ENCODE measurements around the gene REG3A.

The REG3A gene

DNA sequence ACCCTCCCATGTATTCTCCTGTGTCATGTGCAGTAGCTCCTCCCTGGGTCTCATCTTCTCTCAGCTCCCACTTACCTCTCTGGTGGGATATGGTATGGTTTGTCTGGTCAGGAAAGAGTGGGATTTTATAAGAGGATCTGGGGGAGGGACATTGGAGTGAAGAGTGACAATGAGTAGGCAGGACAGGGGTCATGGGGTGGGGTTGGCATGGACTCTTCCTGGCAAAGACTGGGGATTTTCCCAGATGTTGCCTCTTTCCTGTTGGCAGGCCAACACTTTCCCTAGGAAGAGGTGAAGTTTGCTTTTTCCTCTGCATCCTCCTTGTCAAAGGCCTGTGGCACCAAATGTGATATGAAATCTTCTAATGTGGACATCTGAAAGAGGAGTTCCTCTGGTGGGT lies at the start of gene REG3A:
REG3A (minus strand) TSS at position 101 of the 400 bp plus-strand sequence. CDS start 348 bp downstream, outside the sequence.
- Histone ChIP-seq H3K9me3 (ENCODE audit: control insufficient read depth in 2 of 2, low read length in 2 of 2) (no peaks in the 10 kb centered on the region), H3K4me3 (ENCODE audit: low read length in 2 of 2) (no peak within 1 kb of the TSS), H3K9ac (ENCODE audit: low read depth in 1 of 2, low read length in 2 of 2) (no peak within 1 kb of the TSS), H3K27me3 (ENCODE audit: control insufficient read depth in 2 of 2, insufficient read depth in 2 of 2, low read length in 2 of 2) (no peaks in the 10 kb centered on the region), H3K4me1 (ENCODE audit: control insufficient read depth in 2 of 2, insufficient read depth in 2 of 2, low read length in 2 of 2) (no peaks in the 10 kb centered on the region), H3K36me3 (ENCODE audit: control insufficient read depth in 2 of 2, insufficient read depth in 2 of 2, low read length in 2 of 2) (no peaks in the 10 kb centered on the region), H3K27ac (ENCODE audit: low read depth in 2 of 2, low read length in 2 of 2) (no peak within 1 kb of the TSS)

DNA sequence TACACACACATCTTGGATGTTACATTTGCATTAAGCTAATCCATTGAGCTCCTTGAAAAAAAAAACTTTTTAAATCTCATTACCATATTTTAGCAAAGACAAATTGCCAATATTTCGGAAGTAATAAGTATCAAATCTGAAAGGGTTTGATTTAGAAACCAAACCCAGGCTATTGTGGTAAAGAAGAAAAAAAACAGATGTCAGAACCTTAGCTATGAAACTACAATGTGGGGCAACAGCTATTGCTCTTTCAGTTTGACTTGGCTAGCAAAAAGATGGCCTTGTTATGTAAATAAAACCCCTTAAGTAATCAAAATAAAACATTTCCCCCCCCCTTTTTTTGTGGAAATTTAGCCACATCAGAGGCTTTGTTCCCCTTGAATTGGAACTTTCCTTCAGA lies 41.2 kb upstream of the REG3A start:
- Histone ChIP-seq H3K4me3 (ENCODE audit: low read length in 2 of 2) (no peak overlapping the region), H3K9me3 (ENCODE audit: control insufficient read depth in 2 of 2, low read length in 2 of 2) (no peaks in the 10 kb centered on the region), H3K4me1 (ENCODE audit: control insufficient read depth in 2 of 2, insufficient read depth in 2 of 2, low read length in 2 of 2) (no peaks in the 10 kb centered on the region), H3K36me3 (ENCODE audit: control insufficient read depth in 2 of 2, insufficient read depth in 2 of 2, low read length in 2 of 2) (no peaks in the 10 kb centered on the region), H3K27ac (ENCODE audit: low read depth in 2 of 2, low read length in 2 of 2) (no peak overlapping the region), H3K27me3 (ENCODE audit: control insufficient read depth in 2 of 2, insufficient read depth in 2 of 2, low read length in 2 of 2) (no peaks in the 10 kb centered on the region), H3K9ac (ENCODE audit: low read depth in 1 of 2, low read length in 2 of 2) (no peak overlapping the region)

DNA sequence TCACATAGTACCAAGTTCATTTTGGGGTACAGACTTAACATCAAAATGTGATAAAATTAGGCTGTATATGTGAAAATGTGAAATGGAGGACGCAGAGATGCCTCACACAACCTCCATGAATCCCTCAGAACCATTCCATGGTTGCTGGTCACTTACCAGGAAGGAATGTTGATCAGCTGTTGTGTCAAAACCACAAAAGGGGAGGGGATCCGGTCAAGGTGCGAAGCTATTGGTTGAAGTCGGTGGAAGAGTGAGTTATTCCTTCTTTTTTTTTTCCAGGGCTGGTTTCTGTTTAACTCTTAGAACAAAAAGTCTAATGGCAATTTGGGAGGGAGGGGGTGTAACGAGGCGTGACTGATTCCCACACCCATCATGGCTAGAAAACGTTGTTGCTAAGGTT lies 32.3 kb upstream of the REG3A start:
- Histone ChIP-seq H3K36me3 (ENCODE audit: control insufficient read depth in 2 of 2, insufficient read depth in 2 of 2, low read length in 2 of 2) (no peaks in the 10 kb centered on the region), H3K4me1 (ENCODE audit: control insufficient read depth in 2 of 2, insufficient read depth in 2 of 2, low read length in 2 of 2) (no peaks in the 10 kb centered on the region), H3K27me3 (ENCODE audit: control insufficient read depth in 2 of 2, insufficient read depth in 2 of 2, low read length in 2 of 2) (no peaks in the 10 kb centered on the region), H3K9me3 (ENCODE audit: control insufficient read depth in 2 of 2, low read length in 2 of 2) (no peaks in the 10 kb centered on the region), H3K4me3 (ENCODE audit: low read length in 2 of 2) (no peak overlapping the region), H3K9ac (ENCODE audit: low read depth in 1 of 2, low read length in 2 of 2) (no peak overlapping the region), H3K27ac (ENCODE audit: low read depth in 2 of 2, low read length in 2 of 2) (no peak overlapping the region)

DNA sequence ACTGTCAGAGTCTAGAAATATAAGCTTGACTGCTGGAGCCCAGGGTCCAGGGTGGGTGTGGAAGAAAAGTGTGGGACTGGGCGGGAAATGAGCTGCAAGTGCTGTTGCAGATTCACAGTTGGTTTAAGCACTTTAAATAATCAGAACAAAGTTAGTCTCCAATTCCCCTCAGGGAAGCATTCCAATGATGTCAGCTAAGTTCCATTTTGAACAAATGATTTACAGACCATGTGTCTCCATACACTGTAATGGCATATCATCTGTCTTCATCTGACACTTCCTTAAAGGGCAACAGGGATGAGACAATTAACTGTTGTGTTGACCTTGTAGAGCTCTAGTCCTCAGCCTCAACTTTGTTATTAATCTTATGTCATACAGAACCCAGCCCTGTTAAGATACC lies 31.5 kb upstream of the REG3A start:
- Histone ChIP-seq H3K27me3 (ENCODE audit: control insufficient read depth in 2 of 2, insufficient read depth in 2 of 2, low read length in 2 of 2) (no peaks in the 10 kb centered on the region), H3K9ac (ENCODE audit: low read depth in 1 of 2, low read length in 2 of 2) (no peak overlapping the region), H3K27ac (ENCODE audit: low read depth in 2 of 2, low read length in 2 of 2) (no peak overlapping the region), H3K4me3 (ENCODE audit: low read length in 2 of 2) (no peak overlapping the region), H3K36me3 (ENCODE audit: control insufficient read depth in 2 of 2, insufficient read depth in 2 of 2, low read length in 2 of 2) (no peaks in the 10 kb centered on the region), H3K9me3 (ENCODE audit: control insufficient read depth in 2 of 2, low read length in 2 of 2) (no peaks in the 10 kb centered on the region), H3K4me1 (ENCODE audit: control insufficient read depth in 2 of 2, insufficient read depth in 2 of 2, low read length in 2 of 2) (no peaks in the 10 kb centered on the region)

DNA sequence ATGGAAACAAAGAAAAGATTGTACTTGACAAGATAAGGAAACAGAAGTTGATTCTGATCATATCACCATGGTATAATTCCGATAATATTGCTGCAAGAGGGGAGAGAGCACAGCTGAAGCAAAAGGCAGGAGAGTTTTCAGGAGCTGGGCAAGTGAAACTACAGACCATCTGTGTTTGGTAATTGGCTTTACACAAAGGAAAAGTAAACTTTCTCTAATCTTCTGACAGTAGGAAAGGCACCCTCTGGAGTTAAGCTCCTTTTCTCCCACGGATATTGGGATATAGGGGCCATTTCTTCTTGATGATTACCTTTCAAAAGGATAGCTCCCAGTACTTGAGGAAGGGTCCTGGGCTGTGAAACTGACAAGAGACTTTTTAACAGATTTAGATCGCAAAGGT lies 29.9 kb upstream of the REG3A start:
- H3K27me3 ChIP-seq (ENCODE audit: control insufficient read depth in 2 of 2, insufficient read depth in 2 of 2, low read length in 2 of 2) = no peaks in the 10 kb centered on the region
- no peak overlapping the region for H3K9ac ChIP-seq (ENCODE audit: low read depth in 1 of 2, low read length in 2 of 2)
- H3K36me3 ChIP-seq (ENCODE audit: control insufficient read depth in 2 of 2, insufficient read depth in 2 of 2, low read length in 2 of 2) = no peaks in the 10 kb centered on the region
- H3K27ac ChIP-seq (ENCODE audit: low read depth in 2 of 2, low read length in 2 of 2) = no peak overlapping the region
- no peak overlapping the region for H3K4me3 ChIP-seq (ENCODE audit: low read length in 2 of 2)
- H3K9me3 ChIP-seq (ENCODE audit: control insufficient read depth in 2 of 2, low read length in 2 of 2) = no peaks in the 10 kb centered on the region
- H3K4me1 ChIP-seq (ENCODE audit: control insufficient read depth in 2 of 2, insufficient read depth in 2 of 2, low read length in 2 of 2) = no peaks in the 10 kb centered on the region

DNA sequence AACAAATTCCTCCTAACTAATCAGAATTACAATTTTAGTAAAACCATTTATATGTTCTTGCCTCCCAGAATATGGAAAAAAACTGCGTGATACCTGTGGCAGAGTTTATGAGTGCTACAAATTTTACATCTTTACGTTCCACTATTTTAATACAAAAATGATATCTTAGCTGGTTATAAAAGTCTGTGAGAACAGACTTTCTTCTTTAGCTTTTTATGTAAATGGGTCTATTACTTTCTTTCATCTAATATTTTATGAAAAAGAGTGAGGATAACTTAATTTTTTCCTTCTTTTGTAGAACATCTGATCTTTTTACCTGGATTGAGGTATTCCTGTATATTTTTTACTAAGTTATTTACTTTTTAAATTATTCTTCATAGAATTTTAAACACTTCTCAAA lies 22.1 kb upstream of the REG3A start:
- Histone ChIP-seq H3K4me1 (ENCODE audit: control insufficient read depth in 2 of 2, insufficient read depth in 2 of 2, low read length in 2 of 2) (no peaks in the 10 kb centered on the region), H3K27me3 (ENCODE audit: control insufficient read depth in 2 of 2, insufficient read depth in 2 of 2, low read length in 2 of 2) (no peaks in the 10 kb centered on the region), H3K36me3 (ENCODE audit: control insufficient read depth in 2 of 2, insufficient read depth in 2 of 2, low read length in 2 of 2) (no peaks in the 10 kb centered on the region), H3K27ac (ENCODE audit: low read depth in 2 of 2, low read length in 2 of 2) (no peak overlapping the region), H3K9ac (ENCODE audit: low read depth in 1 of 2, low read length in 2 of 2) (no peak overlapping the region), H3K4me3 (ENCODE audit: low read length in 2 of 2) (no peak overlapping the region), H3K9me3 (ENCODE audit: control insufficient read depth in 2 of 2, low read length in 2 of 2) (no peaks in the 10 kb centered on the region)

DNA sequence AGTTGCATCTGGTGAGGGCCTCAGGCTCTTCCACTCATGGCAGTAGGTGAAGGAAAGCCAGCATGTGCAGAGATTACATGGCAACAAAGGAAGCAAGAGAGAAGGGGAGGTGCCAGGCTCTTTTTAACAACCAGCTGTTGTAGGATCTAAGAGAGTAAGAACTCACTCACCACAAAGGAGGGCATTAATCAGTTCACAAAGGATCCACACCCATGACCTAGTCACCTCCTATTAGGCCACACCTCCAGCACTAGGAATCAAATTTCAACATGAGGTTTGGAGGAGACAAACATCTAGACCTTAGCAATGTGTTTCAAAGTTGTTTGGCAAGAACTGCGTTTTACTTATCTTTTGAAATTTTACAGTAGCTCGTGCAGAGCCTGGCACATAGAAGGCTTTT lies 20.5 kb upstream of the REG3A start:
- Histone ChIP-seq H3K9me3 (ENCODE audit: control insufficient read depth in 2 of 2, low read length in 2 of 2) (no peaks in the 10 kb centered on the region), H3K9ac (ENCODE audit: low read depth in 1 of 2, low read length in 2 of 2) (no peak overlapping the region), H3K36me3 (ENCODE audit: control insufficient read depth in 2 of 2, insufficient read depth in 2 of 2, low read length in 2 of 2) (no peaks in the 10 kb centered on the region), H3K27me3 (ENCODE audit: control insufficient read depth in 2 of 2, insufficient read depth in 2 of 2, low read length in 2 of 2) (no peaks in the 10 kb centered on the region), H3K27ac (ENCODE audit: low read depth in 2 of 2, low read length in 2 of 2) (no peak overlapping the region), H3K4me1 (ENCODE audit: control insufficient read depth in 2 of 2, insufficient read depth in 2 of 2, low read length in 2 of 2) (no peaks in the 10 kb centered on the region), H3K4me3 (ENCODE audit: low read length in 2 of 2) (no peak overlapping the region)

DNA sequence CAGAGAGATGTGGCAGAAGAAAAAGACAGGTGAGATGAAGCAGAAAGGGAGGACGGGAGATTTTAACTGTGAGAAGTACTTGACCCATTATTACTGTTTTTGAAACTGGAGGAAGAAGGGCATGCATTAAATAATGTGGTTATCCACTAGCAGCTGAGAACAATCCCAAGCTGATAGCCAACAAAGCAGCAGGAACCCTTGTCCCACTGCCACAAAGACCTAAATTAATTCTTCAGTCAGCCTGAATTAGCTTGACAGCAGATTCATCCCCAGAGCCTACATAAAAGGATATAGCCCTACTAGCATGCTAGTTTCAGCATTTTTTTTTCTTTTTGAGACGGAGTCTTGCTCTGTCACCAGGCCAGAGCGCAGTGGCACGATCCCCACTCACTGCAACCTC lies 19.5 kb upstream of the REG3A start:
- H3K9me3 ChIP-seq (ENCODE audit: control insufficient read depth in 2 of 2, low read length in 2 of 2) = no peaks in the 10 kb centered on the region
- H3K4me3 ChIP-seq (ENCODE audit: low read length in 2 of 2) = no peak overlapping the region
- H3K4me1 ChIP-seq (ENCODE audit: control insufficient read depth in 2 of 2, insufficient read depth in 2 of 2, low read length in 2 of 2) = no peaks in the 10 kb centered on the region
- no peaks in the 10 kb centered on the region for H3K27me3 ChIP-seq (ENCODE audit: control insufficient read depth in 2 of 2, insufficient read depth in 2 of 2, low read length in 2 of 2)
- no peaks in the 10 kb centered on the region for H3K36me3 ChIP-seq (ENCODE audit: control insufficient read depth in 2 of 2, insufficient read depth in 2 of 2, low read length in 2 of 2)
- H3K27ac ChIP-seq (ENCODE audit: low read depth in 2 of 2, low read length in 2 of 2) = no peak overlapping the region
- no peak overlapping the region for H3K9ac ChIP-seq (ENCODE audit: low read depth in 1 of 2, low read length in 2 of 2)

DNA sequence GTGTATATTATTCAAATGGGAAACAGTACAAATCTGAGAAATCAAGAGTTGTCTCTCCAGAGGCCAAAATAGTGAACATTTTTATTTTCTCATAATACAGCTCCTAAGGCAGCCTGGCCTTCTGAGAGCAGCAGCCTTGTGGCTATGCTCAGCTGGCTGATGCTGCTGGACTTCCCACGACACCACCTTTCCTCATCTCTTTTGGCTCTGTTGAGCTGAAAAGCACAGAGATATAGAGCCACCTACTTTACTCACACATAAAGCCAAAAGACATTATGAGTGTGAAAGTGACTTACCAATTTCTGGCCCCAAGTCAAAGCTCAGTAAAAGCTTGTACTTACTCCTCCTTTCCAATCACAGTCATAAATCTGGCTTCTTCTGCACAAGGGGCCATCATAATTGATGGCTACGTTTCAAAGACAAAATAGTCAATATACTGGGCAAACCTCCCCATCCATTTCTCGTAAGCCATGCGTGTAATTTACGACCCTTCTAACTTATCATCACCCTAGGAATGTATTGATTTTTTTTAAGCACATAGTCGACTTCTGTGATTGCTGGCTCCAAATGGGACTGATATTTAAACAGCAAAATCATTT lies 18.6 kb upstream of the REG3A start:
- no peak overlapping the region for H3K9ac ChIP-seq (ENCODE audit: low read depth in 1 of 2, low read length in 2 of 2)
- no peak overlapping the region for H3K4me3 ChIP-seq (ENCODE audit: low read length in 2 of 2)
- H3K4me1 ChIP-seq (ENCODE audit: control insufficient read depth in 2 of 2, insufficient read depth in 2 of 2, low read length in 2 of 2) = no peaks in the 10 kb centered on the region
- H3K36me3 ChIP-seq (ENCODE audit: control insufficient read depth in 2 of 2, insufficient read depth in 2 of 2, low read length in 2 of 2) = no peaks in the 10 kb centered on the region
- no peak overlapping the region for H3K27ac ChIP-seq (ENCODE audit: low read depth in 2 of 2, low read length in 2 of 2)
- H3K27me3 ChIP-seq (ENCODE audit: control insufficient read depth in 2 of 2, insufficient read depth in 2 of 2, low read length in 2 of 2) = no peaks in the 10 kb centered on the region
- H3K9me3 ChIP-seq (ENCODE audit: control insufficient read depth in 2 of 2, low read length in 2 of 2) = no peaks in the 10 kb centered on the region

DNA sequence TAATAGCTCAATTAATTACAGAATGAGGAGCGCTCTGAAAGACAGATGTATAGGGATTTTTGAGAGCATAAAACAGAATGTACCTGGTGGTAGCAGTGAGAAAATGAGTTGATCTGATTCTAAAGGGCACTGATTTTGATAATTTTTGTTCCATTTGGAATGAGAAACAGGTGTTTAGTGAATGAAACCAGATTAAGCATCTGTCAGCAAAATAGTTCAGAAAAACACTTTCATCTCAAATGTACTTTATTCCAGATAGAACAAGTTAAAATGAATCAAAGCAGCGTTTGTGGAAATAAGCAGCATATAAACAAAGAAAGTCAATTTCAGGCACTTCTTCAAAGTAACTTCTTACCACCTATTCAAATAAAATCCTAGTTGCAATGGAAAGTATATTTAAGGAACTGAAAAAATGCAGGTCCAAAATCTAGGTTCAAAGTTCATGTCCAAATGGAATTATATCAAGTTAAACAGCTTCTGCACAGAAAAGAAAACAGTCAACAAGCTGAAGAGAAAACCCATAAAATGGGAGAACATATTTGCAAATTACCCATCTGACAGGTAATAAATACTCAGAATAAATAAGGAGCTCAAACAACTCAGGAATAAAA lies 11.9 kb upstream of the REG3A start:
- H3K9ac ChIP-seq (ENCODE audit: low read depth in 1 of 2, low read length in 2 of 2) = no peak overlapping the region
- H3K27me3 ChIP-seq (ENCODE audit: control insufficient read depth in 2 of 2, insufficient read depth in 2 of 2, low read length in 2 of 2) = no peaks in the 10 kb centered on the region
- H3K4me3 ChIP-seq (ENCODE audit: low read length in 2 of 2) = no peak overlapping the region
- H3K4me1 ChIP-seq (ENCODE audit: control insufficient read depth in 2 of 2, insufficient read depth in 2 of 2, low read length in 2 of 2) = no peaks in the 10 kb centered on the region
- H3K9me3 ChIP-seq (ENCODE audit: control insufficient read depth in 2 of 2, low read length in 2 of 2) = no peaks in the 10 kb centered on the region
- no peaks in the 10 kb centered on the region for H3K36me3 ChIP-seq (ENCODE audit: control insufficient read depth in 2 of 2, insufficient read depth in 2 of 2, low read length in 2 of 2)
- H3K27ac ChIP-seq (ENCODE audit: low read depth in 2 of 2, low read length in 2 of 2) = no peak overlapping the region

All from mucosa of rectum (tissue), 2 donors.